ENCODE data around the gene TRIOBP.

The TRIOBP gene

DNA sequence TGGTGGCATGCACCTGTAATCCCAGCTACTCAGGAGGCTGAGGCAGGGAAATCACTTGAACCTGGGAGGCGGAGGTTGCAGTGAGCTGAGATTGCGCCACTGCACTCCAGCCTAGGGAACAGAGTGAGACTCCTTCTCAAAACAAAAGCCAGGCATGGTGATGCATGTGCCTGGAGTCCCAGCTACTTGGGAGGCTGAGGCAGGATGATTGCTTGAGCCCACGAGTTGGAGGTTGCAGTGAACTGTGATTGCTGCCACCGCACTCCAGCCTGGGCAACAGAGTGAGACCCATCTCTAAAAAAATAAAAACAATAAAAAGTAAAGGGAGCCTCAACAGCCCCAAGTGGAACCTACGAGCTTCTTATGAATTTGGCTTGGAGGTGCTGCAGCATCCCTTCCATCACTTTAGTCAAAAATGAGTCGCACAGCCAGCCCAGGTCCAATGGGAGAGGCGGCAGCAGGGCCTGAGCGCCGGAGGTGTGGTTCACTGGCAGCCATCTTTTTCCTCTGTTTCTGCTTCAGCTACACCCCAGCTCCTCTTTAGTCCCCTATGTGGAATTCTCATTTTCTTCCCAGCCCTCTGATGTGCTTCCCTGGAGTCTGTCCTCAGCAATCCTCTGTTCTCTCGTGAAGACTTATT, 81.6 kb downstream of the TRIOBP start:
- no peak for TF ChIP-seq SIN3A (IDR thresholded peaks at IDR 0.05; ENCODE audit: borderline replicate concordance, insufficient read depth, low read length)
- TF ChIP-seq FOXP2 (optimal IDR thresholded peaks at IDR 0.05; ENCODE audit: borderline replicate concordance, extremely low read depth, extremely low read length, insufficient read depth), result no peak
- TF ChIP-seq, protein P1, sequence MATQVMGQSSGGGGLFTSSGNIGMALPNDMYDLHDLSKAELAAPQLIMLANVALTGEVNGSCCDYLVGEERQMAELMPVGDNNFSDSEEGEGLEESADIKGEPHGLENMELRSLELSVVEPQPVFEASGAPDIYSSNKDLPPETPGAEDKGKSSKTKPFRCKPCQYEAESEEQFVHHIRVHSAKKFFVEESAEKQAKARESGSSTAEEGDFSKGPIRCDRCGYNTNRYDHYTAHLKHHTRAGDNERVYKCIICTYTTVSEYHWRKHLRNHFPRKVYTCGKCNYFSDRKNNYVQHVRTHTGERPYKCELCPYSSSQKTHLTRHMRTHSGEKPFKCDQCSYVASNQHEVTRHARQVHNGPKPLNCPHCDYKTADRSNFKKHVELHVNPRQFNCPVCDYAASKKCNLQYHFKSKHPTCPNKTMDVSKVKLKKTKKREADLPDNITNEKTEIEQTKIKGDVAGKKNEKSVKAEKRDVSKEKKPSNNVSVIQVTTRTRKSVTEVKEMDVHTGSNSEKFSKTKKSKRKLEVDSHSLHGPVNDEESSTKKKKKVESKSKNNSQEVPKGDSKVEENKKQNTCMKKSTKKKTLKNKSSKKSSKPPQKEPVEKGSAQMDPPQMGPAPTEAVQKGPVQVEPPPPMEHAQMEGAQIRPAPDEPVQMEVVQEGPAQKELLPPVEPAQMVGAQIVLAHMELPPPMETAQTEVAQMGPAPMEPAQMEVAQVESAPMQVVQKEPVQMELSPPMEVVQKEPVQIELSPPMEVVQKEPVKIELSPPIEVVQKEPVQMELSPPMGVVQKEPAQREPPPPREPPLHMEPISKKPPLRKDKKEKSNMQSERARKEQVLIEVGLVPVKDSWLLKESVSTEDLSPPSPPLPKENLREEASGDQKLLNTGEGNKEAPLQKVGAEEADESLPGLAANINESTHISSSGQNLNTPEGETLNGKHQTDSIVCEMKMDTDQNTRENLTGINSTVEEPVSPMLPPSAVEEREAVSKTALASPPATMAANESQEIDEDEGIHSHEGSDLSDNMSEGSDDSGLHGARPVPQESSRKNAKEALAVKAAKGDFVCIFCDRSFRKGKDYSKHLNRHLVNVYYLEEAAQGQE (IDR thresholded peaks at IDR 0.05; ENCODE audit: insufficient read depth in 1 of 2, low read depth in 2 of 2, low read length in 2 of 2), result no peak
- TF ChIP-seq POLR2AphosphoS5 (IDR thresholded peaks at IDR 0.05; ENCODE audit: low read depth, low read length), result no peak
- TF ChIP-seq TAF1 (IDR thresholded peaks at IDR 0.05; ENCODE audit: borderline replicate concordance, insufficient read depth, low read length), result no peak

DNA sequence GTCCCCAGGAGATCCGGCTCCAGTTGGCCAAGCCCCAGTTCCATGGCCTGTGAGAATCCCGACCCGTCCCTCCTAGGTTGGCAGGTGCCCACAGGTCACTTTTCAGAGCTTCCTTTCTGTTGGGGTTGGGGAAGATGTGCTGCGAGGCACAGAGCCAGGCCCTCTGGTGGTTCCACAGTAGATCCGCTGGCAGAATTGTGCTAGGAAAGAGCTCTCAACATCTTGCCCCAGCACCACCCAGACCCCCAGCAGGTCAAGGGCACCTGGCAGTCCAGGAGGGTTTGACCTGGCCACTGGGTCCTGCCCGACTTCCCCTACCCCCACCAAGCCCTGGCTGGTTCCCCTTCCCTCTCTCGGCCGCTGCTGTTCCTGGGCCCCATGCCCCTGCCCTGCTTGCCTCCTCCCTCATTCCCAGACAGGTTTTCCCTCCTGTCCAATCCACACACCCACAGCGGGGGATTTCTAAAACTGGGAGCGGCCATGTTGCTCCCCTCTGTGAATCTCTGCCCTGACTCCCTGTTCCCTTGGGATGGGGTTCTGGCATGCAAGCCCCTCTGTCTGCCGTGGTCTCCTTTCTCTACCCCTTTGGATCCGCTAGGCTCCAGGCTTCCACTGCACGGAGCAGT, 84.7 kb downstream of the TRIOBP start:
- TF ChIP-seq SIN3A (IDR thresholded peaks at IDR 0.05; ENCODE audit: borderline replicate concordance, insufficient read depth, low read length) (no peak), TAF1 (IDR thresholded peaks at IDR 0.05; ENCODE audit: borderline replicate concordance, insufficient read depth, low read length) (no peak), POLR2AphosphoS5 (IDR thresholded peaks at IDR 0.05; ENCODE audit: low read depth, low read length) (no peak), FOXP2 (optimal IDR thresholded peaks at IDR 0.05; ENCODE audit: borderline replicate concordance, extremely low read depth, extremely low read length, insufficient read depth) (no peak)
- TF ChIP-seq, protein P1 (IDR thresholded peaks at IDR 0.05; ENCODE audit: insufficient read depth in 1 of 2, low read depth in 2 of 2, low read length in 2 of 2), result no peak

DNA sequence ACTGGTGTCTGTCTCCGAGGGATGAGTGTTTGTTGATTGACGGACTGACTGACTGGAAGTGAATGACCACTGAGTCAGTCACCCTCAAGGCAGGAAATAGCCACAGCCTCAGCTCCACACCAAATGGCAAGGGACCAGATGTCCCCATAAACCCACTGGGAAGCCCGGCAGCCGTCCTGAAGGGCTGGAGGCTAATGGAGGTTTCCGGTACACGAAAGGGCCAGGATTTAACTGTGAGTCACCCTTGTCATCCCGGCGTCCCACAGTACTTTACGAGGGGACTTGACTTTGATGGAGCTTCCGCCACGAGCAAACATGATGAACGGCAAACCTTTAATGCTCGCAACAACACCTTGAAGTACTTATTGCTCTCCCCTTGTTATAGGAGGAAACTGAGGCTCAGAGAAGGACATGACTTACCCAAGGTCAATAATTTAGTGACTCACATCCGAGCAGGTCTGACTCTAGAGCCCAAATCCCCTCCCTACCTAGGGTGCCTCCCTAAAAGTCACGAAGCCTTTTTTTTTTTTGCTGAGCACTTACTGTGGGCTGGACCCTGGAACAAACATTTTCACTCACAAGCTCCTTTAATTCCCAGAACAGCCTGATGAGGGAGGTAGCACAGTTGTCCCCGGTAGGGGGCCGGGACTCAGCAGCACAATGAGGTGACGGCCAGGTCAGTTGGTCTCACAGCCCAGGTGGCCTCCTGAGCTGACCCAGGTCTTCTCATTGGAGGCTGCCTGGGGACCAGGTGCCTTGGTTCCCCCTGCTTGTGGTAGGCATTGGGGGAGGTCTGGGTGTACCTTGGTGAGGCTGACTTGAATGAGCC, 85.7 kb downstream of the TRIOBP start:
- TF ChIP-seq TAF1 (IDR thresholded peaks at IDR 0.05; ENCODE audit: borderline replicate concordance, insufficient read depth, low read length) (no peak), SIN3A (IDR thresholded peaks at IDR 0.05; ENCODE audit: borderline replicate concordance, insufficient read depth, low read length) (no peak), POLR2AphosphoS5 (IDR thresholded peaks at IDR 0.05; ENCODE audit: low read depth, low read length) (no peak), FOXP2 (optimal IDR thresholded peaks at IDR 0.05; ENCODE audit: borderline replicate concordance, extremely low read depth, extremely low read length, insufficient read depth) (peak; percentile 42)
- TF ChIP-seq, protein P1 (IDR thresholded peaks at IDR 0.05; ENCODE audit: insufficient read depth in 1 of 2, low read depth in 2 of 2, low read length in 2 of 2), result no peak

DNA sequence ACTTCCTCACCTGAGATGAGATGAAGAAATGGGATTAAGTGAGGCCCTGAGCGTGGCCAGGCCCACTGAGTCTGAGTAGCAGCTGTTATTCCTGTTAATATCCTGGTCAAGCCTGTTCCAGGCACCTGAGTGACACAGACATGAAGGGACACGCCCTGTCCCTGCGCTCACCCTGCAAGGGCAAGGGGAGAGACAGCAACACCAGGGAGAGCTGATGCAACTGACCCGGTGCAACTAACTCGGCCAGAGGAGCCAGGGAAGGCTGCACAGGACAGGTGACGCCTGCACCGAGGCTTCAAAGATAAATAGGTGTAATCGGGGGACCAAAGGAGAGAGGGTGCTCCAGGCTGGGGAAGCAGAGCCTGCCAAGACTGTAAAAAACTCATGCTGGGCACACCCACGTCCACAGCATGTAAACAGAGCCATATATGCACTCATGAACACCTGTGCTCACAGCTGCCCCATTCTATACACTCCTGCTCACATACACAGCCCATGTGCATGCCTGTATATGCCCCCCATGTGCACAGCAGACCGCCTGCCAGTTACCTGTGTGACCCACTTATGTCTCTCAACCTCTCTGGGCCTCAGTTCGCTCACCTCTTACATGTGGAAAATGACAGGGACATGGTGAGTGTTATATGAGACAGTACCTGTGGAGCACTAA, 88.1 kb downstream of the TRIOBP start:
- TF ChIP-seq, protein P1 (IDR thresholded peaks at IDR 0.05; ENCODE audit: insufficient read depth in 1 of 2, low read depth in 2 of 2, low read length in 2 of 2), result no peak
- TF ChIP-seq FOXP2 (optimal IDR thresholded peaks at IDR 0.05; ENCODE audit: borderline replicate concordance, extremely low read depth, extremely low read length, insufficient read depth), result no peak
